K562 (cell line): Measurements from ENCODE around the gene PRDX2. TPM values are rescaled to one million over a fixed set of nuclear protein-coding genes. Genes with fewer than 3 reads are reported as not detected.

ENCODE experiments used
- ATAC-seq: fragments of 200-7000 bp; cut with Tn5 transposase; 3 replicates; pipeline ENCODE4 v1.9.1; 2020; ENCODE audit warnings: moderate library complexity
- BruUV-seq: library from RNA; stranded (reverse); fragments of 400-500 nt; replicated peaks from 2 replicates; lab custom pipeline; 2021; lab: Mats Ljungman, UMichigan
- CTCF ChIA-PET: fragments of 300-600 bp; formaldehyde crosslinking; extraction: SDS; loops from one replicate; lab custom pipeline; 2021; ENCODE audit warnings: low intra/inter-chr PET ratio; lab: Yijun Ruan, JAX
- POLR2A ChIA-PET: fragments of 300-600, 350-650 bp; sonication (Branson Sonifier 250); formaldehyde crosslinking; extraction: SDS; loops from one replicate; lab custom pipeline; 2021; ENCODE audit warnings: antibody characterized with exemption, inconsistent platforms; lab: Yijun Ruan, JAX
- DNase-seq, 4 experiments: peaks; one replicate each; pipeline versions ENCODE4 v3.0.0 to v3.0.0-alpha.2; 2011 to 2018; ENCODE audit warnings: low spot score in 3 of 4, mixed read lengths in 3 of 4; ENCODE audit errors: extremely low read depth in 1 of 4
- FAIRE-seq: peaks from 2 replicates; lab custom pipeline; 2011; peaks lifted over from hg19 to GRCh38; lab: Jason Lieb, UNC
- H2AFZ ChIP-seq: 2 replicates; pipeline ENCODE4 v1.6.0; 2011; ENCODE audit warnings: low read depth, low read length, control low read depth, inconsistent platforms
- H3K27ac ChIP-seq: fragments of 200-600 bp; 3 replicates; pipeline ENCODE4 v1.8.0; 2011; ENCODE audit warnings: low read depth, mild to moderate bottlenecking, control low read depth, inconsistent platforms, low read length, moderate library complexity, mixed read lengths; ENCODE audit errors: extremely low read depth
- H3K27me3 ChIP-seq, 2 experiments: fragments of 300-600 bp in 1 of 2; 2 replicates in 1 of 2; 3 replicates in 1 of 2; pipeline versions ENCODE4 v1.6.0 to v1.8.0; 2011; ENCODE audit warnings: inconsistent platforms in 2 of 2, low read length in 2 of 2, mild to moderate bottlenecking in 1 of 2, mixed read lengths in 1 of 2, moderate library complexity in 1 of 2; ENCODE audit not compliant: control insufficient read depth in 2 of 2, insufficient read depth in 2 of 2
- H3K36me3 ChIP-seq: fragments of 300-600 bp; 3 replicates; pipeline ENCODE4 v1.8.0; 2011; ENCODE audit warnings: mild to moderate bottlenecking, low read length, inconsistent platforms; ENCODE audit not compliant: control insufficient read depth, insufficient read depth
- H3K4me1 ChIP-seq, 2 experiments: fragments of 200-600 bp in 1 of 2; replicated peaks in 1 of 2; 2 replicates in 1 of 2; 3 replicates in 1 of 2; pipeline versions ENCODE4 v1.5.1 to v1.8.0; 2011; ENCODE audit warnings: inconsistent platforms in 2 of 2, low read length in 2 of 2, mild to moderate bottlenecking in 1 of 2, mixed read lengths in 1 of 2, moderate library complexity in 1 of 2; ENCODE audit not compliant: control insufficient read depth in 2 of 2, insufficient read depth in 2 of 2
- H3K4me2 ChIP-seq: 2 replicates; pipeline ENCODE4 v1.6.1; 2011; ENCODE audit warnings: low read length, control low read depth, inconsistent platforms, mixed read lengths; ENCODE audit not compliant: insufficient read depth
- H3K4me3 ChIP-seq: fragments of 200-600 bp; sonication (generic), shearing (Covaris generic); 2 replicates; pipeline ENCODE4 v1.5.1; 2016; ENCODE audit warnings: control low read depth, inconsistent platforms
- H3K79me2 ChIP-seq: fragments of 200-600 bp; 3 replicates; pipeline ENCODE4 v1.8.0; 2011; ENCODE audit warnings: low read length, inconsistent platforms; ENCODE audit not compliant: control insufficient read depth, insufficient read depth
- H3K9ac ChIP-seq, 2 experiments: 2 replicates each; pipeline versions ENCODE4 v1.6.0 to v1.6.1; 2011; ENCODE audit warnings: low read depth in 2 of 2, low read length in 2 of 2, control low read depth in 1 of 2, inconsistent platforms in 1 of 2, mild to moderate bottlenecking in 1 of 2, mixed read lengths in 1 of 2; ENCODE audit not compliant: insufficient read depth in 1 of 2
- H3K9me1 ChIP-seq: one replicate; pipeline ENCODE4 v1.6.0; 2011; ENCODE audit warnings: inconsistent platforms, mild to moderate bottlenecking, low read length, moderate library complexity; ENCODE audit not compliant: control insufficient read depth, insufficient read depth
- H3K9me3 ChIP-seq: replicated peaks from 2 replicates; pipeline ENCODE4 v1.5.1; 2011; ENCODE audit warnings: low read depth, low read length, inconsistent platforms; ENCODE audit not compliant: control insufficient read depth, insufficient read depth
- H4K20me1 ChIP-seq: replicated peaks from 2 replicates; pipeline ENCODE4 v1.6.1; 2011; ENCODE audit warnings: low read length, inconsistent platforms, mixed read lengths; ENCODE audit not compliant: control insufficient read depth, insufficient read depth
- ARID4B ChIP-seq: sonication (generic); formaldehyde crosslinking; IDR thresholded peaks from 2 replicates; pipeline ENCODE4 v1.8.0; 2022; ENCODE audit warnings: mild to moderate bottlenecking, missing genetic modification reagents
- BMI1 ChIP-seq: fragments of 150-350 bp; IDR thresholded peaks from 2 replicates; pipeline ENCODE4 v1.6.1; 2014; ENCODE audit warnings: low read length
- CTBP1 ChIP-seq: fragments of 450-650 bp; IDR thresholded peaks from 2 replicates; pipeline ENCODE4 v1.6.1; 2016; ENCODE audit warnings: borderline replicate concordance
- HOXB6 ChIP-seq: fragments of 250-450 bp; sonication (Bioruptor Pico); IDR thresholded peaks from 2 replicates; pipeline ENCODE4 v1.5.1; 2022; ENCODE audit warnings: mild to moderate bottlenecking, borderline replicate concordance
- RAD21 ChIP-seq, 2 experiments: fragments of 250-450 bp in 1 of 2; fragments of 450-650 bp in 1 of 2; sonication (Bioruptor Pico) in 1 of 2; formaldehyde crosslinking in 1 of 2; IDR thresholded peaks in 1 of 2; conservative IDR thresholded peaks in 1 of 2; 2 replicates each; pipeline versions ENCODE4 v1.4.0 to v1.8.0; 2020 to 2022; ENCODE audit warnings: mild to moderate bottlenecking in 2 of 2, moderate library complexity in 1 of 2
- RBFOX2 ChIP-seq: fragments of 200-400 bp; formaldehyde crosslinking; IDR thresholded peaks from 2 replicates; pipeline ENCODE4 v1.6.1; 2017; ENCODE audit warnings: low read depth, mild to moderate bottlenecking, low read length, moderate library complexity
- TFAP4 ChIP-seq: sonication (generic); formaldehyde crosslinking; IDR thresholded peaks from 2 replicates; pipeline ENCODE4 v1.8.0; 2022; ENCODE audit warnings: missing genetic modification reagents, mild to moderate bottlenecking, moderate library complexity, borderline replicate concordance
- WGBS: fragments of 100-300 bp; shearing (Covaris generic); methylation state at CpG from one replicate; pipeline ENCODE4 v1.1.6; 2016; ENCODE audit warnings: low coverage, mixed read lengths; ENCODE audit not compliant: insufficient coverage; ENCODE audit errors: missing lambda C conversion rate; 5-methylcytosine and 5-hydroxymethylcytosine counted together
- in situ Hi-C: fragments of 300-500 bp; cut with MboI; formaldehyde crosslinking; loops from 4 replicates; pipeline ENCODE4 v1.15.0; 2018; ENCODE audit warnings: inconsistent platforms, mixed read lengths
- intact Hi-C: fragments of 100-400 bp; cut with micrococcal nuclease; formaldehyde crosslinking; loops from 2 replicates; pipeline ENCODE4 v1.14.2; 2022
- polyA plus RNA-seq, 8 experiments: library from polyadenylated mRNA; depleted of rRNA in 4 of 8; stranded (reverse) in 5 of 8; unstranded in 3 of 8; fragments of >200 nt; fragmentation: Nextera tagmentation in 2 of 8; fragmentation: Illumina TruSeq in 1 of 8; extraction: Ambion mirVana in 2 of 8; extraction: Trizol in 1 of 8; gene quantifications; 2 replicates each; pipeline versions ENCODE4 v1.2.1 to v1.2.3, GENCODE V29; 2011 to 2014; ENCODE audit warnings: inconsistent platforms in 1 of 8, missing spikeins in 1 of 8
- total RNA-seq, 7 experiments: library from RNA; depleted of rRNA in 6 of 7; stranded (reverse); fragments of >200 nt in 6 of 7; fragmentation: Illumina TruSeq in 2 of 7; extraction: Trizol in 2 of 7; gene quantifications; 2 replicates each; pipeline versions ENCODE4 v1.2.1 to v1.2.3, GENCODE V29; 2011 to 2021; ENCODE audit warnings: low replicate concordance in 1 of 7
- TF ChIP-seq, protein P1 (sequence below): sonication (generic); formaldehyde crosslinking; IDR thresholded peaks from 2 replicates; pipeline ENCODE4 v1.8.1; 2023; ENCODE audit warnings: mild to moderate bottlenecking, missing genetic modification reagents
- TF ChIP-seq, protein P2 (sequence below), 2 experiments: IDR thresholded peaks; 2 replicates each; pipeline ENCODE4 v1.6.1; 2012; ENCODE audit warnings: improper control_type of control experiment in 2 of 2, low read depth in 2 of 2, low read length in 2 of 2, borderline replicate concordance in 1 of 2

PRDX2 gene
- total and polyA plus RNA-seq, 9 of the 15 experiments (the other 6 are each of a cell fraction or from before 2014, with no cell fraction given), result 206 to 1,183 (median 415) TPM

DNA sequence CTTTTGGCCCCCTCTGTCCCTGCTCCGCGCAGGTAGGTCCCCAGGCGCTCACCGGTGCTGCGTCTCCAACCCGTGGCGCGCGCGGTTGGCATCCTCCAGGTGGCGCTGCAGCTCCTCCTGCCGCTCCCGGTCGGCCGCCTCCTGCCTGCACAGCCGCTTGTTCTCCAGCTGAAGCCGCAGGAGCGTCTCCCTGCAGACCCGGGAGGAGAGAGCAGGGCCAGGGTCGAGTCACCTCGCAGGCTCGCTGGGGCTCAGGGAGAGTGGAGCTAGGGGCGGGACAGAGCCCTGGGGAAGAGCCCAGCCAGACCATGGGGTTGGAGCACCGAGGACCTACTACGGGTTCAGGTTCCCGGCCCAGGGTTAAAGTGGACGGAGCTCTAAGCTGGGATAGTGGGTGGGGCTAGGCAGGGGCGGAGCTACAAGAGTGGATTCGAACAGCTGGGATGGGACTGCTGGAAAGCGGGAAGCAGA, 35.5 kb downstream of the PRDX2 start:
- ATAC-seq (peak; percentile 95), FAIRE-seq (no peak), DNase-seq (peak; percentile 44 to 72 (median 54))
- no peaks in the 10 kb centered on the region for H3K27me3 ChIP-seq
- WGBS, result 43% methylated on average over 30 of the region's 30 CpGs
- peak overlapping the region; percentile 77; the same call in 1 of the 2 replicates for H2AFZ ChIP-seq
- peak overlapping the region in 1 of 2 experiments; percentile 53; a peak in 2 of 4 replicates for H3K9ac ChIP-seq
- peak overlapping the region; percentile 69 for H3K4me2 ChIP-seq
- H3K4me1 ChIP-seq, result peaks cover 0 to 29% of the 10 kb centered on the region in 2 experiments; a peak in 2 of 5 replicates
- H3K79me2 ChIP-seq, result no peaks in the 10 kb centered on the region
- peaks cover 6% of the 10 kb centered on the region; the same call in 1 of the 3 replicates for H3K36me3 ChIP-seq
- BruUV-seq, result no TSS peak
- H3K4me3 ChIP-seq, result peak overlapping the region; percentile 41
- no peaks in the 10 kb centered on the region for H4K20me1 ChIP-seq
- H3K27ac ChIP-seq, result no peak overlapping the region
- no peaks in the 10 kb centered on the region for H3K9me1 ChIP-seq
- ChIA-PET POLR2A (interaction anchor here (0.6 to 3.9 kb wide), 5 partner anchors 9 to 50 kb away, joined by 3 to 27 read pairs (median 5); partner anchors contain the start of genes JUNB and TNPO2), CTCF (interaction anchor here (0.6 to 1.3 kb wide), 2 partner anchors 30 to 49 kb away, joined by 5 to 6 read pairs; no protein-coding TSS in a partner anchor)
- H3K9me3 ChIP-seq, result no peaks in the 10 kb centered on the region
- intact Hi-C loops (no loop called here), in situ Hi-C loops (loop anchor here (5.0 kb wide), 1 partner anchor 81 kb away; no protein-coding TSS in a partner anchor)
- TF ChIP-seq BMI1, result no peak
- 0 out of 2 replicates have a peak, but pooled peaks have one; percentile 19 for TF ChIP-seq ARID4B (CRISPR knock-in tag)
- TF ChIP-seq TFAP4, result peak; percentile 93
- TF ChIP-seq RAD21 (CRISPR knock-in tag; conservative IDR thresholded peaks at IDR 0.05 in 1 of 2, IDR thresholded peaks at IDR 0.05 in 1 of 2), result peak; percentile 18 to 60; a peak in 2 of 4 replicates
- TF ChIP-seq, protein P1, sequence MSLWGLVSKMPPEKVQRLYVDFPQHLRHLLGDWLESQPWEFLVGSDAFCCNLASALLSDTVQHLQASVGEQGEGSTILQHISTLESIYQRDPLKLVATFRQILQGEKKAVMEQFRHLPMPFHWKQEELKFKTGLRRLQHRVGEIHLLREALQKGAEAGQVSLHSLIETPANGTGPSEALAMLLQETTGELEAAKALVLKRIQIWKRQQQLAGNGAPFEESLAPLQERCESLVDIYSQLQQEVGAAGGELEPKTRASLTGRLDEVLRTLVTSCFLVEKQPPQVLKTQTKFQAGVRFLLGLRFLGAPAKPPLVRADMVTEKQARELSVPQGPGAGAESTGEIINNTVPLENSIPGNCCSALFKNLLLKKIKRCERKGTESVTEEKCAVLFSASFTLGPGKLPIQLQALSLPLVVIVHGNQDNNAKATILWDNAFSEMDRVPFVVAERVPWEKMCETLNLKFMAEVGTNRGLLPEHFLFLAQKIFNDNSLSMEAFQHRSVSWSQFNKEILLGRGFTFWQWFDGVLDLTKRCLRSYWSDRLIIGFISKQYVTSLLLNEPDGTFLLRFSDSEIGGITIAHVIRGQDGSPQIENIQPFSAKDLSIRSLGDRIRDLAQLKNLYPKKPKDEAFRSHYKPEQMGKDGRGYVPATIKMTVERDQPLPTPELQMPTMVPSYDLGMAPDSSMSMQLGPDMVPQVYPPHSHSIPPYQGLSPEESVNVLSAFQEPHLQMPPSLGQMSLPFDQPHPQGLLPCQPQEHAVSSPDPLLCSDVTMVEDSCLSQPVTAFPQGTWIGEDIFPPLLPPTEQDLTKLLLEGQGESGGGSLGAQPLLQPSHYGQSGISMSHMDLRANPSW, result no peak
- peak; percentile 41; the same call in 1 of the 2 replicates for TF ChIP-seq CTBP1
- TF ChIP-seq HOXB6 (CRISPR knock-in tag), result no peak
- TF ChIP-seq, protein P2, sequence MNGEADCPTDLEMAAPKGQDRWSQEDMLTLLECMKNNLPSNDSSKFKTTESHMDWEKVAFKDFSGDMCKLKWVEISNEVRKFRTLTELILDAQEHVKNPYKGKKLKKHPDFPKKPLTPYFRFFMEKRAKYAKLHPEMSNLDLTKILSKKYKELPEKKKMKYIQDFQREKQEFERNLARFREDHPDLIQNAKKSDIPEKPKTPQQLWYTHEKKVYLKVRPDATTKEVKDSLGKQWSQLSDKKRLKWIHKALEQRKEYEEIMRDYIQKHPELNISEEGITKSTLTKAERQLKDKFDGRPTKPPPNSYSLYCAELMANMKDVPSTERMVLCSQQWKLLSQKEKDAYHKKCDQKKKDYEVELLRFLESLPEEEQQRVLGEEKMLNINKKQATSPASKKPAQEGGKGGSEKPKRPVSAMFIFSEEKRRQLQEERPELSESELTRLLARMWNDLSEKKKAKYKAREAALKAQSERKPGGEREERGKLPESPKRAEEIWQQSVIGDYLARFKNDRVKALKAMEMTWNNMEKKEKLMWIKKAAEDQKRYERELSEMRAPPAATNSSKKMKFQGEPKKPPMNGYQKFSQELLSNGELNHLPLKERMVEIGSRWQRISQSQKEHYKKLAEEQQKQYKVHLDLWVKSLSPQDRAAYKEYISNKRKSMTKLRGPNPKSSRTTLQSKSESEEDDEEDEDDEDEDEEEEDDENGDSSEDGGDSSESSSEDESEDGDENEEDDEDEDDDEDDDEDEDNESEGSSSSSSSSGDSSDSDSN (IDR thresholded peaks at IDR 0.05; ENCODE audit: borderline replicate concordance in 1 of 2, low read depth in 2 of 2, low read length in 2 of 2), result 0 out of 4 replicates have a peak, but pooled peaks of 1 of the 2 experiments have one; percentile 39
- peak; percentile 44 for TF ChIP-seq RBFOX2
